Cerebellar nuclear complex (tissue), 1 donor: ENCODE measurements around the gene NR2F2.
"Not testable (repeated sequence)": the region's sequence is repeated elsewhere in the genome, so short reads cannot be mapped to it uniquely, and the experiment has no call there.

Source experiments
- DNase-seq, 2 experiments: peaks; one replicate each; lab custom pipeline; 2025; lab: John Stamatoyannopoulos, UW

Gene NR2F2

GRCh38 chr15:96367311-96368200 is 37.1 kb downstream of the NR2F2 start:
- DNase-seq, result no peak

GRCh38 chr15:96369351-96369750 is 38.9 kb downstream of the NR2F2 start:
- no peak for DNase-seq

- no peak for DNase-seq
Observed at GRCh38 chr15:96369825-96370621, 39.5 kb downstream of the NR2F2 start.

- no peak for DNase-seq
Observed at GRCh38 chr15:96372554-96372953, 42.1 kb downstream of the NR2F2 start.

DNA sequence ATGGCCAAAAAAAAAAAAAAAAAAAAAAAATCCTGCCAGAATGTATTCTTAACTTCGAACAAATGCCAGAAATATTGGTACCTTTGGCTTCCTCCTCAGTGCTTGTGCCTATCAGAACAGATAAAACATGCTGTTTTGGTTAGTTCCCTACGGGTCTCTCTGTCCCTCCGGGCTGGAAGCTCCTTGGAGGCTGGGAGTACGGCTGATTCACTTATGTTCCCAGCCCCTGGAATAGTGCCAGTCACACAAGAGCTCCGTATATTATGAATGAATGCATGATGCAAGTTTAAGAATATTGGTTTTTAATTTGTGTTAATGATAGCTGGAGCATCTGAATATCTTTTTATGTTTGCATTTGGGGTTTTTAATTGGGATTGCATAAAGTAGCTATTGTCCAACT is 44.0 kb downstream of the NR2F2 start:
- no peak for DNase-seq

- not testable (repeated sequence) for DNase-seq
Observed at GRCh38 chr15:96379592-96379991, 49.1 kb downstream of the NR2F2 start.

- no peak for DNase-seq
Observed at GRCh38 chr15:96381463-96381862, 51.0 kb downstream of the NR2F2 start.

DNA sequence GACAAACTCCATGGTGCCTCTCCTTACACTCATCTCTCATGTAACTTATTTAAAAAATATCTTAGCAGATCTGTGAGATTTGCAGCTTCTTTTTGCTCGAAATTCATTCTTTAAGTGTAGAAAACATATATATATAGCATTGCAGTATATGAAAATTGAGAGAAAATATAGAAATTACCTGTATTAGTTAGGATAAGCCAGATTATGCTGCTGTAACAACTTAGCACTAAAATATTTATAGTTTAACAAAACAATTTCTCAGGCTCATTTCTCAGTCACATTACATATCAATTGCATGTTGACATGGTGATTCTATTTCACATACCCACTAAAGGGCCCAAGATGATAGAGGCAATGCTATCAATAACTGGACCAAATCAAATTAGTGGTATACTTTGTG is 54.7 kb downstream of the NR2F2 start:
- DNase-seq, result no peak

DNA sequence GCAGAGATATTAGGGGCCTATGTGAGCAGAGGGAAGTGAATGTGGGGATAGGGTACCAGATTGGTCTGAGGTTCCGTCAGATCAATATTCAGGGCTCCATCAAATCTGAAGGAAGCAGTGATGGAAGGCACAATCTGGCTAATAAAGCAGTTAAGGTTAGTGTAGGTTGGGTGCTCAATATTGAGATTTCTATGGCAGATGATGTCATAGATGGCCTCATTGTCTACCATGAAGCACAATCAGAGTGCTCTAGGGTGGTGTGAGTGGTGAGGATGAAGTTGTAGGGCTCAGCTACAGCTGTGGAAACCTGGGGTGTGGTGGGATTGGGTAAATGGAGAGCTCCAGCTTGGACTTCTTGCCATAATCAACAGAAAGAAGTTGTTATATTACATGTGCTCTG is 58.2 kb downstream of the NR2F2 start:
- no peak for DNase-seq
